Mesothelial cell of epicardium (in vitro differentiated cells): Measurements from ENCODE around the gene LRR1. TPM values are rescaled to one million over a fixed set of nuclear protein-coding genes. Genes with fewer than 3 reads are reported as not detected.
"Not testable (repeated sequence)": the region's sequence is repeated elsewhere in the genome, so short reads cannot be mapped to it uniquely, and the experiment has no call there.

Source experiments
- DNase-seq, 2 experiments: peaks; one replicate each; pipeline ENCODE4 v3.0.0; 2021; ENCODE audit warnings: low spot score in 2 of 2; ENCODE audit not compliant: unreplicated experiment in 2 of 2
- H3K27ac Mint-ChIP-seq: 2 replicates; pipeline ENCODE4 v1.8.0; 2021; ENCODE audit warnings: mixed read lengths
- H3K27me3 Mint-ChIP-seq: 2 replicates; pipeline ENCODE4 v1.8.0; 2021; ENCODE audit warnings: low read depth, mixed read lengths
- H3K36me3 Mint-ChIP-seq: 2 replicates; pipeline ENCODE4 v1.8.0; 2021; ENCODE audit warnings: mixed read lengths
- H3K4me1 Mint-ChIP-seq: 2 replicates; pipeline ENCODE4 v1.8.0; 2021; ENCODE audit warnings: mixed read lengths
- H3K4me3 Mint-ChIP-seq: 2 replicates; pipeline ENCODE4 v1.8.0; 2021; ENCODE audit warnings: mild to moderate bottlenecking, moderate library complexity, mixed read lengths
- H3K9me3 Mint-ChIP-seq: 2 replicates; pipeline ENCODE4 v1.8.0; 2021; ENCODE audit warnings: mixed read lengths
- total RNA-seq: library from RNA; stranded (reverse); gene quantifications from 3 replicates; pipeline ENCODE4 v1.2.1, GENCODE V29; 2021
- TF ChIP-seq, protein P1 (sequence below): fragments of 200-600 bp; sonication (generic); IDR thresholded peaks from one replicate; pipeline ENCODE4 v1.5.0; 2021; ENCODE audit warnings: antibody characterized with exemption; ENCODE audit not compliant: unreplicated experiment

LRR1 gene
- total RNA-seq, 1 donor from 2014 or later, result 9.2 TPM

DNA sequence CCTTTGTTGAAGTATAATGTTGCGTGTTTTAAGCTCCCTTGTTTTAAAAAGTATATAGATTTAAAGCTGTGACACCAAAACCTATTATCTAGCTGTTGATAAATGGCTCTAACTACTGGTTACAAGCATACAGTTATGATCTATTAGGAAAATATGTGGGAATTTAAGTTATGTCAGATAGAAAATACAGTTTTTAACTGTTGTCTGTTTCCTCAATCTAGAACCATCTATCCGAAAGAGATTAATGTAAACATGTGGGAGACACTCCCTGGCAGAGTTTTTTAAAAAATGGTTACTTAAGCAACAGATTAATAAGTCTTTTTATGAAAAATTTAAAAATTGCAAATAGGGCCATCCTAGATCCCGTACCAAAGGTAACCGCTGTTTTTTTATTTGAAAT lies 13.5 kb downstream of the LRR1 start:
- H3K4me3 Mint-ChIP-seq, result no peak overlapping the region
- DNase-seq, result no peak
- TF ChIP-seq, protein P1, sequence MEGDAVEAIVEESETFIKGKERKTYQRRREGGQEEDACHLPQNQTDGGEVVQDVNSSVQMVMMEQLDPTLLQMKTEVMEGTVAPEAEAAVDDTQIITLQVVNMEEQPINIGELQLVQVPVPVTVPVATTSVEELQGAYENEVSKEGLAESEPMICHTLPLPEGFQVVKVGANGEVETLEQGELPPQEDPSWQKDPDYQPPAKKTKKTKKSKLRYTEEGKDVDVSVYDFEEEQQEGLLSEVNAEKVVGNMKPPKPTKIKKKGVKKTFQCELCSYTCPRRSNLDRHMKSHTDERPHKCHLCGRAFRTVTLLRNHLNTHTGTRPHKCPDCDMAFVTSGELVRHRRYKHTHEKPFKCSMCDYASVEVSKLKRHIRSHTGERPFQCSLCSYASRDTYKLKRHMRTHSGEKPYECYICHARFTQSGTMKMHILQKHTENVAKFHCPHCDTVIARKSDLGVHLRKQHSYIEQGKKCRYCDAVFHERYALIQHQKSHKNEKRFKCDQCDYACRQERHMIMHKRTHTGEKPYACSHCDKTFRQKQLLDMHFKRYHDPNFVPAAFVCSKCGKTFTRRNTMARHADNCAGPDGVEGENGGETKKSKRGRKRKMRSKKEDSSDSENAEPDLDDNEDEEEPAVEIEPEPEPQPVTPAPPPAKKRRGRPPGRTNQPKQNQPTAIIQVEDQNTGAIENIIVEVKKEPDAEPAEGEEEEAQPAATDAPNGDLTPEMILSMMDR, result no peak
- no peaks in the 10 kb centered on the region for H3K27me3 Mint-ChIP-seq
- H3K27ac Mint-ChIP-seq, result peak overlapping the region; percentile 83
- H3K9me3 Mint-ChIP-seq, result no peaks in the 10 kb centered on the region
- H3K36me3 Mint-ChIP-seq, result peaks cover 7% of the 10 kb centered on the region
- peaks cover 12% of the 10 kb centered on the region for H3K4me1 Mint-ChIP-seq

DNA sequence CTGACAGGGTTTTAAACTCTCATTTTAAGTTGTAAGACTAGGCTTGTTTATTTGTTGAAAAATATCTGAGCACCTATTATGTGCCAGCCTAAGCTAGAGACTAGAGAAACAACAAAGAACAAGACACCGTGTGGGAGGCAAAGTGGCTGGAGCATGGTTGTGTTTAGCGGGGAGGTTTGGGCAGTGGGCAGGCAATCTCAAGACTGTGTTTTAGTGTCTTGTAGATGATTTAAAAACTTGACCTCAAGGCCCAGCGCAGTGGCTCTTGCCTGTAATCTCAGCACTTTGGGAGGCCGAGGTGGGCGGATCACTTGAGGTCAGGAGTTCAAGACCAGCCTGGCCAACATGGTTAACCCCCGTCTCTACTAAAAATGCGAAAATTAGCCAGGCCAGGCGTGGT lies 13.9 kb downstream of the LRR1 start:
- peak overlapping the region; percentile 83 for H3K27ac Mint-ChIP-seq

DNA sequence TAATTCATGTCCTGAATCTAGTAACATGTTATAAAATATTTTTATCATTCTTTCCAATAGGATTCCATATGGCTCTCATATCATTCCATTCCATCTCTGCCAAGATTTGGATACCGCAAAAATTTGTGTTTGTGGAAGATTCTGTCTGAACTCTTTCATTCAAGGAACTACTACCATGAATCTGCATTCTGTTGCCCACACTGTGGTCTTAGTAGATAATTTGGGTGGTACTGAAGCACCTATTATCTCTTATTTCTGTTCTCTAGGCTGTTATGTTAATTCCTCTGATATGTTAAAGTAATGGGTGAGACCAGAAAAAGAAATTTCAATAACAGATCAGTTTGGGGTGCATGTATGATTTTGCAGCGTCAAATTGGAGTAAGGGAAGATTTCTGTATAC lies 15.5 kb downstream of the LRR1 start:
- Mint-ChIP-seq H3K36me3 (peaks cover 13% of the 10 kb centered on the region), H3K27ac (no peak overlapping the region), H3K27me3 (no peaks in the 10 kb centered on the region), H3K9me3 (no peaks in the 10 kb centered on the region), H3K4me3 (no peak overlapping the region), H3K4me1 (peaks cover 25% of the 10 kb centered on the region)
- DNase-seq, result no peak
- TF ChIP-seq, protein P1, result no peak

More for the DNA sequence above, 13.9 kb downstream of the LRR1 start:
- peaks cover 7% of the 10 kb centered on the region for H3K36me3 Mint-ChIP-seq
- TF ChIP-seq, protein P1, result no peak
- no peak overlapping the region for H3K4me3 Mint-ChIP-seq
- H3K27me3 Mint-ChIP-seq, result no peaks in the 10 kb centered on the region
- DNase-seq, result no peak
- H3K9me3 Mint-ChIP-seq, result no peaks in the 10 kb centered on the region
- peaks cover 14% of the 10 kb centered on the region for H3K4me1 Mint-ChIP-seq

DNA sequence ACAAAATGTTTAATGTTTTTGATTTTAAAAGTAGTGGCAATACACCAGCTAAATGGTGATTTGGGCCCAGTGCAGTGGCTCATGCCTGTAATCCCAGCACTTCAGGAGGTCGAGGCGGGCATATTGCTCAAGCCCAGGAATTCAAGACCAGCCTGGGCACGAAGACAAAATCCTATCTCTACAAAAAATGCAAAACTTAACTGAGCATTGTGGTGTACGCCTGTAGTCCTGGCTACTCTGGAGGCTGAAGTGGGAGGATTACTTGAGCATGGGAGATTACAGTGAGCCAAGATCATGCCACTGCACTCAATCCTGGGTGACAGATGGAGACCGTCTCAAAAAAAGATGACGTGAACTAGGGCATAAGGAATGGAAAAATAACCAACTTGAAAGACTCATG lies 17.0 kb downstream of the LRR1 start:
- Mint-ChIP-seq H3K4me1 (peaks cover 31% of the 10 kb centered on the region), H3K27me3 (no peaks in the 10 kb centered on the region), H3K9me3 (no peaks in the 10 kb centered on the region), H3K27ac (no peak overlapping the region), H3K4me3 (no peak overlapping the region), H3K36me3 (peaks cover 13% of the 10 kb centered on the region)
- TF ChIP-seq, protein P1, result no peak
- DNase-seq, result no peak

DNA sequence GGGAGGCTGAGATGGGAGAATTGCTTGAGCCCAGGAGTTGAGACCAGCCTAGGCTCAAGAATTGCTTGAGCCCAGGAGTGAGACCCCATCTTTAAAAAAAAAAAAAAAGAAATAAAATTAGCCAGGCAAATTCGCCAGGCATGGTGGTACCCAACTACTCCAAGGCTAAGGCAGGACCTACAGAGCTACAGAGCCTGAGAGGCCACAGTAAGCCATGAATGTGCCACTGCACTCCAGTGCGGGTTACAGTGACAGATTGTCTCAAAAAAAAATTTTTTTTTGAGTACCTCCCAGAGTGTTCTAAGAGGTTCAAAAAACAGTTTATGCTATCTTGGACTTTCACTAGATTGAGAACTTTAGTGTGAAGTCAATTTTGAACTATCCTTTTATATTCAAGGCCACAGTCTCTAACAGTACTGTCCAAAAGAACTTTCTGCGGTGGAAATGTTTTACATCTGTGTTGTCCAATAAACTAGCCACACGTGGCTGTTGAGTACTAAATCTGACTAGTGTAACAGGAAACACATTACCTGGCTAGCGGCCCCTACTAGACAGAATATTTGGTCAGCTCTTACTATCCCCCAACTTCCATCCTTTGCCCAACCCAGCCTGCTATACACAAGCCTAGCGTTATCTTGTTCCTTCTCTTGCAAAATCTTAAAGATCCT lies 19.2 kb downstream of the LRR1 start:
- Mint-ChIP-seq H3K36me3 (peaks cover 13% of the 10 kb centered on the region), H3K27me3 (no peaks in the 10 kb centered on the region), H3K27ac (no peak overlapping the region), H3K9me3 (no peaks in the 10 kb centered on the region), H3K4me1 (peaks cover 34% of the 10 kb centered on the region), H3K4me3 (no peak overlapping the region)
- TF ChIP-seq, protein P1, result no peak
- DNase-seq, result no peak

DNA sequence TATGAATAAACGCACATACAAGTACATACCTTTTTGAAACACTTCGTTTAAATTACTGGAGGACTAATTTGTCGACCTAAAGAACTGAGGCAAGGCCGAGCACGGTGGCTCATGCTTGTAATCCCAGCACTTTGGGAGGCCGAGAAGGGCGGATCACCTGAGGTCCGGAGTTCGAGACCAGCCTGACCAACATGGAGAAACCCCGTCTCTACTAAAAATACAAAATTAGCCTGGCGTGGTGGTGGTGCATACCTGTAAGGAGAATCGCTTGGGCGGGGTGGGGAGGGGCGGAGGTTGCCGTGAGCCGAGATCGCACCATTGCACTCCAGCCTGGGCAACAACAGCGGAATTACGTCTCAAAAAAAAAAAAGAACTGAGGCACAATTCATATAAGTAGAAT lies 20.5 kb downstream of the LRR1 start:
- H3K4me3 Mint-ChIP-seq, result peak overlapping the region; percentile 98
- peaks cover 37% of the 10 kb centered on the region for H3K4me1 Mint-ChIP-seq
- peak overlapping the region; percentile 99 for H3K27ac Mint-ChIP-seq
- not testable (repeated sequence) for H3K27me3 Mint-ChIP-seq, DNase-seq, H3K9me3 Mint-ChIP-seq
- peaks cover 12% of the 10 kb centered on the region for H3K36me3 Mint-ChIP-seq
